NCI-H1417 (cell line): Measurements from ENCODE around the gene NTNG2.

Experiments
- DNase-seq, 3 experiments: peaks; one replicate each; lab custom pipeline; 2025; lab: John Stamatoyannopoulos, UW

Gene NTNG2

GRCh38 chr9:132147331-132147730 lies 14.5 kb upstream of the NTNG2 start:
- no peak for DNase-seq

DNA sequence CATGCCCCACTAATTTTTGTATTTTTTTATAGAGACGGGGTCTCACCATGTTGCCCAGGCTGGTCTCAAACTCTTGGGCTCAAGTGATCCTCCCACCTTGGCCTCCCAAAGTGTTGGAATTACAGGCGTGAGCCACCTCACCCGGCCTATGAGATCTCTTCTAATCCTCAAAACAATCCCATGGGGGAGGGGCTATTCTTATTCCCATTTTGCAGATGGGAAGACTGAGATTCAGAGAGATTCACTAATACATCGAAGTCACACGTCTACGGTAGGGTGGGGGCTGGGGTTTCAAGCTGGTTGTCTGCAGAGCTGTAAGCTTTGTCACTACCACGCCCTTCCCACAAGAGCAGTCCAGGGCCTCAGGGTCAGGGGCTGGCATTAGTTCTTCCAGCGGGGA lies 14.0 kb upstream of the NTNG2 start:
- DNase-seq, result no peak

DNA sequence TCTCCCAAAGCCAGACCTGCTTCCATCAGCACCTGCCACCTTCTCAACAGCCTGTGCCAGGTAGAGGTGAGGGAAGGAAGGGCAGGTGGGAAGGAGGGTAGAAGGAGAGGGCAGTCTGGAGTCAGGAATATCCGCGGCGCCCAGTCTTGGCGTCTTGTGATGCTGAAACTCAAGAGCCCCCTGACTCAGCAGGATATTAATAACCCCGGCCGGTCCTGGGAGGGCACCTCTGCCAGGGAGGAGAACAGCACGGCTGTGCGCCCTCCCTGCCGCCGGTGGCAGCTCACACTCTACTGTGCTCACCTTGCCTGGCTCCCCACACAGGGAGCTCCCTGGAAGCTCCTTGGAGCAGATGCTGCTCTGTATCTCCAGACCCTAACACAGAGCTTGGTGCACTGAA lies 11.6 kb upstream of the NTNG2 start:
- DNase-seq, result no peak

- DNase-seq, result no peak
Observed at GRCh38 chr9:132151118-132151517, 10.7 kb upstream of the NTNG2 start.

- DNase-seq, result no peak
Observed at GRCh38 chr9:132152231-132152630, 9.6 kb upstream of the NTNG2 start.

- no peak for DNase-seq
Observed at GRCh38 chr9:132154863-132155567, 6.8 kb upstream of the NTNG2 start.

DNA sequence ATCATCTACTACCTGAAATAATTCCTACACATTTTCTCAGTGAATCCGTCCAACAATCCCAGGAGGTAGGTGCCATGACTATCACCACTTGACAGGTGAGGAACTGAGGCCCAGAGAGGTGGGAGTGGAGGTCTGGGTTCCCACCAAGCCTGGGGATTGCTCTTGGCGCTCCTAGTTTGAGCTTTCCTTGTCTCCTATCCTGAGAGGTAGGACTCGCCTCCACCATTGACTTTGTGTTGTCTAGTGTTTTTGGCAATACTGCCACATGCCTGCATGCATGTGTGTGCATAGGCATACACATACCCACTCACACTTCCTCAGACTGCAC lies 6.3 kb upstream of the NTNG2 start:
- DNase-seq, result no peak

GRCh38 chr9:132156262-132156661 lies 5.6 kb upstream of the NTNG2 start:
- no peak for DNase-seq

GRCh38 chr9:132157347-132158116 lies 4.3 kb upstream of the NTNG2 start:
- DNase-seq, result no peak

DNA sequence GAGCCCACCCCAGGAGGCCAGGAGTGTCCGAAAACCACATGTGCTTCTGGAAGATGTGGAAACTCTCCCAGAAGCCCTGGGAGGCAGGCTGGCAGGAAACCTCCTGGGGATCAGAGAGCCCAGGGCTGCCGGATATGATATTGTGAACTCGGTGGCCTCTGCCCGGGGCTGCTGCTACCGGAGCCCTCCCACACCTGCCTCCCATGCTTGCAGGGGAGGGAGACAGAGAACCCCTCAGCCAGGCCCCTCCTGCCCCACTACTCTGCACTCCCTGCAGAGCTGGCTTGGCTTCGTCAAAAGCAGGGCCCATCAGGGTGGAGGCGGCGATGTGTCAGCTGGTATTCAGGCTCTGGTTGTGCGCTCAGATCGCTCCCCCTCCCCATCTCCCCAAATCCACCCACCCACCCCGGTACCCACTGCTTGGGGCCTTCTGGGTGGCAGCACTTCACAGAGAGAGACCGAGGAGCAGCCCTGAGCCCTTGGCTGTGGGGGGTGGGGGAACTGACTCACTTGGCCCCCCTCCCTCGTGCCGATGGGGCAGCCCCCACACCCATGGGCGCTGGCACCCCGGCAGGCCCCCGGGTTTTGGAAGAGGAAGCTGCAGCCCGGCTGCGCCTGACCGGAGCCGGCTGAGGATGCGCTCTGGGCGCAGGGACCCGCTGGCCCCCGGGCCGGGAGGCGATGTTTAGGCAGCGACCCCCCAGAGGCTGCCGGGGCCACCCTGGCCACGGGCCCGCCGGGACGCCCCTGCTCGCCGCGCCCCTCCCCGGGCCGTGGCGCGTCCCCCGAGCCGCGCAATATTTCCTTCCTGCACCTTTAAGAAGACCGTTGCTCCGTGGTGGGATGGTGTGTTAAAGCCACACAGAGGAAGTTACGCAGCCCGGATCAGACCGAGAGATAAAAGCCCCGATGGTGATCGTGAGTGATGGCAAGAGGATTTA lies 786 bp upstream of the NTNG2 start:
- peak; percentile 7 to 60 (median 26) for DNase-seq

GRCh38 chr9:132162764-132163456 lies 1.1 kb downstream of the NTNG2 start:
- peak in 2 of 3 experiments; percentile 34 to 51 for DNase-seq

DNA sequence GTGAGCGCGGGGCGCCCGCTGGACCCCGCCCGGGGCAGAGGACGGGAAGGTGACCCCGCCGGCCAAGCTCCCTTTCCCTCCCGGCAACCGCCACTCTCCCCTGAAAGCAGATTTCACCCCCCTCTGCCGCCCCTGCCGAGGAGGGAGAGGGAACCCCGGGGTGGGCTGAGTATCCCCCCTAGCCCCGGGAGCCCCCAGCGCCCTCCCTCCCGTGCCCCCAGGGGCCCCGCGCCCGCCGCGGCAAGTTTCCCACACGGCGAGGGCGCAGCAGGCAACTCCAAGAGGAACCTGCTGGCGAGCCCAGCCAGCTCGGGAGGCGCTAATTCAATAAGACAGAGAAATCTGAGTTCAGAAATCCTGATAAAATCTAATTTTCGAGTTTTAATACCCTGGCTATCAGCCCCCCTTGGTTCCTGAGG lies 1.6 kb downstream of the NTNG2 start:
- peak in 2 of 3 experiments; percentile 30 to 35 for DNase-seq

DNA sequence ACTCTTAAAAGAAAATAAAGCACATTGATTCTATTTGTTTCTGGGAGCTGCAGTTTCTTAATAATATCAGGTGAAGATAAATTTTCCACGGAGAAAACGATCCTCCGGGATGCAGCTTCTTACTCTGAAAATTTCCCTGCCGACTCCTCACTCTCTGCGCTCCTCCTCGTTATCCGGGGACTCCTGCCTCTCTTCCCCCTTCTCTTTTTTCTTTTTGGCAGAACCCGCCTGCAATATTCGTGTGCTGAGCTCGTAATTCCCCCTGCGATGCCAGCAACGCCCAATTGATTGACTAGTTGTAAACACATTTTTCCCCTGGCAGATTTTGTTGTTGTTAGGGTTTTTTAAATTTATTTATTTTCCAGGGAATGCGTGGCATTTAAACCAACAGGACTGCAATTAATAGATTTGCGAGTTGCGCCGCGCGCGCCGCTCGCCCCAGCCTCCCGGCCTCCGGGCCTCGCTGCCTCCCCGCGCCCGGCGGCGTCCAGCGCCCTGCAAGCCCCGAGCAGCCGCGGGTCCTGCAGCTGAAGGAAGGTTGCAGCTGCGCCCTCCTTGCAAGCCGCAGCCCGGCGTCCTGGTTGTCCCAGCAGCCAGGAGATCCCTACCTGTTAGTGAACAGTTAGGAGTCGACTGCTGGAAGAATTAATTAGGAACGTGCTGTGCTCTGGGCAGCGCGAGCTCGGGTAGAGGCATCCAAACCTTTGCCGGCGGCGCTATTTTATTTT lies 2.2 kb downstream of the NTNG2 start:
- no peak for DNase-seq

GRCh38 chr9:132164604-132165362 lies 2.9 kb downstream of the NTNG2 start:
- no peak for DNase-seq

DNA sequence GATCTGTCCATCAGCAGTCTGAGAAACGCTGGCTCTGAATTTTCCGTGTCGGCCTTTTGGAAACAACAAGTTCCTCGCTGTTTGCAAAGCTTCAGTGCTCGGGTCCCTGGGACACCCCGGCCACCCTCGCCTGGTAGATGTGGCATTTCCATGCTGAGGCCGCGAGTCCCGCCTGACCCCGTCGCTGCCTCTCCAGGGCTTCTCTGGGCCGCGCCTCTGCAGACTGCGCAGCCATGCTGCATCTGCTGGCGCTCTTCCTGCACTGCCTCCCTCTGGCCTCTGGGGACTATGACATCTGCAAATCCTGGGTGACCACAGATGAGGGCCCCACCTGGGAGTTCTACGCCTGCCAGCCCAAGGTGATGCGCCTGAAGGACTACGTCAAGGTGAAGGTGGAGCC lies 4.7 kb downstream of the NTNG2 start:
- DNase-seq, result no peak

GRCh38 chr9:132167192-132167591 lies 5.3 kb downstream of the NTNG2 start:
- peak in 1 of 3 experiments; percentile 26 for DNase-seq

DNA sequence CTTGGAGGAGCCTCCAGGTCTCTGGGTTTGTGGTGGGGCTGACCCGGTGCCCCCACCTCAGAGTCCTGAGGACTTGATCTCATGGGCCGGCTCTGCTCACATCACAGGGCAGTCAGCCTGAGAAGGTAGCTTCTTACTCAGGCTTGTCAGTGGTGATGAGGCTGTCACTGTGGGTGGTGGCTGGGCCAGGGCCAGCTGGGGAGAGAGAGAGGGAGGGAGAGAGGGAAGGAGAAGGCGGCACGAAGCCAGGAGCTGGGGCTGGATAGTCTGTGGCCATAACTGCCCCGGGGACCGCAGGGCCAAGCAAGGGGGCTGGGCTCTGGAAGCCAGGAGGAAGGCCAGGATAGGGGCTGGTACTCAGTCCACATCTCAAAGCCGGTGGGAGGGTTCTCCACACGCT lies 6.5 kb downstream of the NTNG2 start:
- peak in 1 of 3 experiments; percentile 9 for DNase-seq

GRCh38 chr9:132168851-132169250 lies 7.0 kb downstream of the NTNG2 start:
- DNase-seq, result no peak

DNA sequence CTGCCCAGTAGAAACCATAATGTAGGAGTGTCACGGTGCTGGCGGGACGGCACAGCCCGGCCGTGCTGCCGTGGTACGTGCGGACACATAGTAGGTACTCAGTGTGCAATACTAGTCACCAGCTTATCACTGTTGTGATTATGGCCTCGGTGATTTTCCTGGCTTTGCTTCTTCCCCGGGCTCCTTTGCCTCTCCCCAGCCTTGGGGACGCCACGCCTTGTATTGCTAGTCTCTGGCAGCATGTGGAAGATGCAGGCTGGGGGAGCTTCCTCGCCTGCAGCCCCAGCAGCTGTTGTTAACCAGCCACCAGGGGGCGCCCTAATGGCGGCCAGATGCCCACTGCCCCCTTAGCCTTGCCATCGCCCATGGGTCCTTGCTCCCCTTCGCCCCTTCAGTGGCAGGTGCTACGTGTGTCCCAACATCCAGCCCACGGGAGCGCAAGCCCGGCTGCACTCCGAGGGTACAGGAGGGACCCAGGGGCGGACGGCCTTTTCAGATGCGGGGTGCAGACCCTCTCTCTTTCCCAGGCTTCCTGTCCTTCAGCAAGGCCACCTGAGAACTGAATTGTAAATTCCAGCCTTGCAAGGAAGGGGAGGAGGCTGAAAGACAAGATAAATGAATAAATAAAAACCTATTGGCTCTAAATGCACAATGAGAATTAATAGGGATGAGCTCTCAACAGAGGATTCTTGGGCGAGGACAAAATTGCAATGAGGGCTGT lies 8.0 kb downstream of the NTNG2 start:
- DNase-seq, result peak; percentile 42 to 72 (median 50)

GRCh38 chr9:132171702-132172101 lies 9.8 kb downstream of the NTNG2 start:
- DNase-seq, result no peak
